ENCODE results near the gene UCHL3.
A peak's percentile ranks its signal among the peaks of the same experiment; 100 is the strongest.

- TF ChIP-seq CTCF (IDR thresholded peaks at IDR 0.05): peak in 2 of 6 experiments; percentile 3 to 7
- peak in 1 of 2 donors; percentile 24 for TF ChIP-seq POLR2A (IDR thresholded peaks at IDR 0.05)
Observed at GRCh38 chr13:75636436-75637180, 87.0 kb downstream of the UCHL3 start.

Measured in thyroid gland (tissue), 4 donors.